ENCODE results near the gene PLRG1. TPM values are rescaled to one million over a fixed set of nuclear protein-coding genes. Genes with fewer than 3 reads are reported as not detected.

The PLRG1 gene
- total and polyA plus RNA-seq, 4 donors: 27.2 to 51.5 (median 29.9) TPM

- TF ChIP-seq CTCF (IDR thresholded peaks at IDR 0.05; ENCODE audit: low read depth, low read length, missing input control) (peak; percentile 50), FOXA2 (IDR thresholded peaks at IDR 0.05) (no peak), RAD21 (IDR thresholded peaks at IDR 0.05) (peak; percentile 63 to 74)
- no peak overlapping the region for H3K27ac ChIP-seq (ENCODE audit: low read depth in 1 of 2, low read length in 2 of 2)
- H3K27me3 ChIP-seq (ENCODE audit: control insufficient read depth in 4 of 4, insufficient read depth in 4 of 4, low read length in 3 of 4): peaks cover 0 to 3% (median 1%) of the 10 kb centered on the region in 4 donors
- H3K9ac ChIP-seq (ENCODE audit: low read depth in 1 of 2, low read length in 2 of 2): no peak overlapping the region
- H3K36me3 ChIP-seq (ENCODE audit: control insufficient read depth in 4 of 4, insufficient read depth in 3 of 4, low read depth in 1 of 4, low read length in 3 of 4): no peaks in the 10 kb centered on the region
- DNase-seq (ENCODE audit: low spot score): no peak
- 3% methylated on average over 1 of the region's 1 CpG for WGBS
- no peaks in the 10 kb centered on the region for H3K4me1 ChIP-seq (ENCODE audit: control insufficient read depth in 4 of 4, insufficient read depth in 4 of 4, low read length in 3 of 4)
- no peaks in the 10 kb centered on the region for H3K9me3 ChIP-seq (ENCODE audit: control insufficient read depth in 4 of 4, low read length in 3 of 4)
- H3K4me3 ChIP-seq (ENCODE audit: low read depth in 1 of 3, low read length in 3 of 3): no peak overlapping the region
These were observed 46.6 kb downstream of the PLRG1 start for GRCh38 chr4:154503598-154503997.

GRCh38 chr4:154502111-154502510 is 48.1 kb downstream of the PLRG1 start:
- H3K9ac ChIP-seq (ENCODE audit: low read depth in 1 of 2, low read length in 2 of 2): no peak overlapping the region
- H3K27me3 ChIP-seq (ENCODE audit: control insufficient read depth in 4 of 4, insufficient read depth in 4 of 4, low read length in 3 of 4): peaks cover 0 to 3% (median 1%) of the 10 kb centered on the region in 4 donors
- H3K4me1 ChIP-seq (ENCODE audit: control insufficient read depth in 4 of 4, insufficient read depth in 4 of 4, low read length in 3 of 4): no peaks in the 10 kb centered on the region
- no peaks in the 10 kb centered on the region for H3K9me3 ChIP-seq (ENCODE audit: control insufficient read depth in 4 of 4, low read length in 3 of 4)
- no peak for DNase-seq (ENCODE audit: low spot score)
- TF ChIP-seq MAX (IDR thresholded peaks at IDR 0.05): no peak
- TF ChIP-seq ATF3 (IDR thresholded peaks at IDR 0.05): no peak
- no peak for TF ChIP-seq RAD21 (IDR thresholded peaks at IDR 0.05)
- no peak for TF ChIP-seq EGR1 (IDR thresholded peaks at IDR 0.05; ENCODE audit: low read depth in 2 of 2)
- TF ChIP-seq HNF4G (IDR thresholded peaks at IDR 0.05): no peak
- no peak for TF ChIP-seq CTCF (IDR thresholded peaks at IDR 0.05; ENCODE audit: low read depth, low read length, missing input control)
- TF ChIP-seq TAF1 (conservative IDR thresholded peaks at IDR 0.05): no peak
- TF ChIP-seq YY1 (IDR thresholded peaks at IDR 0.05): no peak
- TF ChIP-seq GABPA (IDR thresholded peaks at IDR 0.05 in 1 of 2, conservative IDR thresholded peaks at IDR 0.05 in 1 of 2): no peak
- TF ChIP-seq FOXA1 (IDR thresholded peaks at IDR 0.05): no peak
- no peak for TF ChIP-seq SP1 (IDR thresholded peaks at IDR 0.05)
- no peak for TF ChIP-seq JUND (IDR thresholded peaks at IDR 0.05)
- TF ChIP-seq ZBTB33 (IDR thresholded peaks at IDR 0.05): no peak
- no peak for TF ChIP-seq FOXA2 (IDR thresholded peaks at IDR 0.05)
- TF ChIP-seq RXRA (IDR thresholded peaks at IDR 0.05): no peak
- TF ChIP-seq REST (IDR thresholded peaks at IDR 0.05): no peak
- no peak for TF ChIP-seq HNF4A (conservative IDR thresholded peaks at IDR 0.05)
- no peak for TF ChIP-seq NR2F2 (IDR thresholded peaks at IDR 0.05)
- H3K27ac ChIP-seq (ENCODE audit: low read depth in 1 of 2, low read length in 2 of 2): no peak overlapping the region
- WGBS: 82% methylated on average over 6 of the region's 6 CpGs
- H3K36me3 ChIP-seq (ENCODE audit: control insufficient read depth in 4 of 4, insufficient read depth in 3 of 4, low read depth in 1 of 4, low read length in 3 of 4): no peaks in the 10 kb centered on the region
- H3K4me3 ChIP-seq (ENCODE audit: low read depth in 1 of 3, low read length in 3 of 3): no peak overlapping the region

Measured in liver (tissue), 9 donors.